Measurements from ENCODE around the gene C9orf153. TPM values are rescaled to one million over a fixed set of nuclear protein-coding genes. Genes with fewer than 3 reads are reported as not detected.

C9orf153 gene
- total RNA-seq, 1 donor from 2014 or later = not detected

DNA sequence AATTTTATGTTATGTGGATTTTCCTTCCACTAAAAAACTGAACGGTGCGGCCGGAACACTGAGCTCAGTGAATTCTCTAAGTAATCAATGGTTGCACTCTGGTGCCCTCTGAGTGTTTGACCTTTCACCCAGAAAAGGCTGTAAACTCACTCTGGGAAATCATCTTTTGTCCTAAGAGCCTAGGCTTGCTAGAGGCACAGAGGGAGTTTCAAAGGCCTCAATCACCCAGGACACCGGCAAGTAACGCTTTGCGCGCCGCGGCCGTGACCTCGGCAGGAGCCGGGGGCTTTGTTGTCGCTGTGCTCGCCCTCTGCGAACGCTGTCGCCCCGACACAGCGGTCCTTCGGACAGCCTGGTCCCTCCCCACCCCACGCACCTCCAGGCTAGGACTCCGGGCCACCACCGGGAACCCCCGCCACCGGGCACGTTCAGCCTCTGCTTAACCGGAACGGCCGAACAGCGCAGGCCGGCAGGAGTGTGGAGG, 22.2 kb upstream of the C9orf153 start:
- no peak for DNase-seq (ENCODE audit: low read depth)
- TF ChIP-seq, protein P1, sequence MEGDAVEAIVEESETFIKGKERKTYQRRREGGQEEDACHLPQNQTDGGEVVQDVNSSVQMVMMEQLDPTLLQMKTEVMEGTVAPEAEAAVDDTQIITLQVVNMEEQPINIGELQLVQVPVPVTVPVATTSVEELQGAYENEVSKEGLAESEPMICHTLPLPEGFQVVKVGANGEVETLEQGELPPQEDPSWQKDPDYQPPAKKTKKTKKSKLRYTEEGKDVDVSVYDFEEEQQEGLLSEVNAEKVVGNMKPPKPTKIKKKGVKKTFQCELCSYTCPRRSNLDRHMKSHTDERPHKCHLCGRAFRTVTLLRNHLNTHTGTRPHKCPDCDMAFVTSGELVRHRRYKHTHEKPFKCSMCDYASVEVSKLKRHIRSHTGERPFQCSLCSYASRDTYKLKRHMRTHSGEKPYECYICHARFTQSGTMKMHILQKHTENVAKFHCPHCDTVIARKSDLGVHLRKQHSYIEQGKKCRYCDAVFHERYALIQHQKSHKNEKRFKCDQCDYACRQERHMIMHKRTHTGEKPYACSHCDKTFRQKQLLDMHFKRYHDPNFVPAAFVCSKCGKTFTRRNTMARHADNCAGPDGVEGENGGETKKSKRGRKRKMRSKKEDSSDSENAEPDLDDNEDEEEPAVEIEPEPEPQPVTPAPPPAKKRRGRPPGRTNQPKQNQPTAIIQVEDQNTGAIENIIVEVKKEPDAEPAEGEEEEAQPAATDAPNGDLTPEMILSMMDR (conservative IDR thresholded peaks at IDR 0.05; ENCODE audit: low read depth, low read length) = no peak
- H3K4me3 ChIP-seq (ENCODE audit: low read depth, low read length) = peak overlapping the region; percentile 93

DNA sequence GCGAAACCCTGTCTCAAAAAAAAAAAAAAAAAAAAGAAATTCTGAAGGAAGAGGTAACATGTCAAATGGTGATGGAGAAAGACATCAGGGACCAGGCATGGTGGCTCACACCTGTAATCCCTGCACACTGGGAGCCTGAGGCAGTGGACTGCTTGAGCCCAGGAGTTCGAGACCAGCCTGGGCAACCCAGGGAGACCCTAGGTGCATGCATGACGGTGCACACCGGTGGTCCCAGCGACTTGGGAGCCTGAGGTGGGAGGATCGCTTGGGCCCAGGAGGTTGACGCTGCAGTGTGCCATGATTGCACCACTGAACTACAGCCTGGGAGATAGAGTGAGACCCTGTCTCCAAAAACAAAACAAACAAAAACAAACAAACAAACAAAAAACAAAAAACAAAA, 21.1 kb upstream of the C9orf153 start:
- no peak overlapping the region for H3K4me3 ChIP-seq (ENCODE audit: low read depth, low read length)
- DNase-seq (ENCODE audit: low read depth) = no peak
- TF ChIP-seq, protein P1 (conservative IDR thresholded peaks at IDR 0.05; ENCODE audit: low read depth, low read length) = no peak

DNA sequence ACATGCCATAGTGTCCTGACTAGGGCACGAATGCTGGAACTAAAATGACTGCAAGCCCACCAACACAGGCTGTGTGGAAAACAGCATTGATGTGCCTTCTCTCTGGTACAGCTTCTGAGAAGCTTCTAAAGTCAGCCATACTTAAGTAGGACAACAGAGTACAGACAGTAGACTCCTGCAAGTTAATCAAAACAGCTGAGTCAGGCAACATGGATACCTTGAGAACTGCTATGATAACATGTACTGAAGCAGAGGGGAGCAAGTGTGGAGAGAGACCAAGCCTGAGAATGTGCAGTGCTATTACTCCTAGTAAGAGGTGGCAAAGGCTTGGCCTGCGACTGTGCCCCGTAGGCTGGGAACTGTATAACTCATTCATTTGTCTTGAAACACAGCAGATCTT, 20.4 kb upstream of the C9orf153 start:
- TF ChIP-seq, protein P1 (conservative IDR thresholded peaks at IDR 0.05; ENCODE audit: low read depth, low read length) = no peak
- DNase-seq (ENCODE audit: low read depth) = no peak
- H3K4me3 ChIP-seq (ENCODE audit: low read depth, low read length) = no peak overlapping the region

DNA sequence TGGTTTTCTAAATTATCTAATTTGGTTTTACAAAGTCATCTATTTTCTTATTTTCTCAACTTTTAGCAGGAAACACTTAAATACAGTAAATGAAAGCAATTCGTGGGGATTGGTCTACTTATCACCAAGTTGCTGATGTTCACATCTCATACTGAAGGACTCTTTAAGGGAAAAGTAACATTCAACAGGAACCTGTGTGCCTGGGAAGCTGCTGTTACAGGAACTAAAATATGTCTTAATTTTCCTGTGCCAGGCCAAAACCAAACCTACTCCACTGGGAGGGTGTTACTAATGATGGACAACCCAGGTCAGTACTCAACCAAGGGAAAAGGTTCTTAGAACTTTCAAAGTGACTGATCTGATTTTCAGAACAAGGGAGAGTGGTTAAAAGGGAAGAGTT, 17.6 kb upstream of the C9orf153 start:
- no peak overlapping the region for H3K4me3 ChIP-seq (ENCODE audit: low read depth, low read length)
- TF ChIP-seq, protein P1 (conservative IDR thresholded peaks at IDR 0.05; ENCODE audit: low read depth, low read length) = no peak
- no peak for DNase-seq (ENCODE audit: low read depth)

DNA sequence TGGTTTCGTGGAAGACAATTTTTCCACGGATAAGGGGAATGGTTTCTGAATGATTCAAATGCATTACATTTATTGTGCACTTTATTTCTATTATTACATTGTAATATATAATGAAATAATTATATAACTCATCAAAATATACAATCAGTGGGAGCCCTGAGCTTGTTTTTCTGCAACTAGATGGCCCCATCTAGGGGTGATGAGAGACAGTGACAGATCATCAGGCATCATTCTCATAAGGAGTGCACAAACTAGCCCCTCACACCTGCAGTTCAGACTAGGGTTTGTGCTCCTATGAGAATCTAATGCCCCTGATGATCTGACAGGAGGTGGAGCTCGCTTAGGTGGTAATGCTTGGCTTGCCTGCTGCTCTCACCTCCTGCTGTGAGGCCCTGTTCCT, 16.5 kb upstream of the C9orf153 start:
- no peak overlapping the region for H3K4me3 ChIP-seq (ENCODE audit: low read depth, low read length)
- TF ChIP-seq, protein P1 (conservative IDR thresholded peaks at IDR 0.05; ENCODE audit: low read depth, low read length) = peak; percentile 42
- DNase-seq (ENCODE audit: low read depth) = no peak

DNA sequence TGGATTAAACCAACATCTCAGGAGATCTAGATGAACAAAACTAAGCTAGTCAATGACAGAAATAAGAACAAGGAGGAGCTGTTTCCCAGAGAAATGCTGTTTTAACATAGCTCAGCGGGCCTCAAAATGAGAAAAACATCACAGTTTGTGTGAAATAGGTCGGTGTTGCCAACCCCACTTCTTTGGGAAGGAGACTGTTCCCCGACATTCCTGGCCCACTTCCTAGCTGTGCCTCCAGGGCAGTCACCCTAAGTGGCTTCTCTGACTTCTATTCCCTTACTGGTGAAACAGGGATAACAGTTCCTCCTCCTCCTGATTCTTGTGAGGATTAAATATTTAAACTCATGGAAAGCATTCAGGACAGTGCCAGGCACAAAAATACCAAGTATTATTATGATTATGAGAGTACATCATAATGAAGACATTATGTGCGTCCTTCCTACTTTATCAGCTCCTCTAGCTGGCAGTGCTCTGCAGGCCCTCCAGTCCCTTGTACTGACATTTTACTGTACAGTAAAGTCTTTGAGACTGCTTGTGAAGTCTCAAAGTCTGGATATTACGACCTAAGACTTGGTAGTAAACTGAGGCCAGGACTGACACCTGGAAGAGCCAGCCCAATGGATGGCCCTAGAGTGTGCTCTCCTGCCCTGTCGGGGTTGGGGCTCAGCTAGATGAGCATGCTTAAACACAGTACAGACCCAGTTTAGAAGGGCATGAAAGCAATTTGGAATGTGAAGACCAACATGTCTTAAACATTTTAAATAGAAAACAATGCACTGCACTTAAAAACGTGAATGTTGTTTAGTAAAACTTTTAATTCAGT, 15.6 kb upstream of the C9orf153 start:
- H3K4me3 ChIP-seq (ENCODE audit: low read depth, low read length) = no peak overlapping the region
- TF ChIP-seq, protein P1 (conservative IDR thresholded peaks at IDR 0.05; ENCODE audit: low read depth, low read length) = no peak
- DNase-seq (ENCODE audit: low read depth) = no peak

DNA sequence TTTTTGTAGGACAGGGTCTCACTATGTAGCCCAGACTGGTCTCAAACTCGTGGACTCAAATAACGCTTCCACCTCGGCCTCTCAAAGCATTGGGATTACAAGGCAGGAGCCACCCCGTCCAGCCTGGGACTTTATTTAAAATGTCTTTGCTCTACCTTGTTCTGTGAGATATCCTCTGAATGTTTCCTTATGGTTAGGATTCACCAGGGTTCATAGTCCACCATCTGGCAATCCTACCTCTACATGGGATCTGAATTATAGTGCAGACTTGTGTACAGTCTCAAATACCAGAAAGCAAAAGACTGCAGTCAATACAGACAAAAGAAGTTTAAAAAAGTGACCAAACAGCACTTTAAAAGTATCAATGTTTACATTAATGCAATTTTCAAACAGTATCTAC, 12.8 kb upstream of the C9orf153 start:
- H3K4me3 ChIP-seq (ENCODE audit: low read depth, low read length) = no peak overlapping the region
- no peak for DNase-seq (ENCODE audit: low read depth)
- TF ChIP-seq, protein P1 (conservative IDR thresholded peaks at IDR 0.05; ENCODE audit: low read depth, low read length) = no peak

All from epithelial cell of proximal tubule (primary cell).